B cell (primary cell): ENCODE results near the gene FAM72C. TPM values are rescaled to one million over a fixed set of nuclear protein-coding genes. Genes with fewer than 3 reads are reported as not detected.
"Not testable (repeated sequence)": the region's sequence is repeated elsewhere in the genome, so short reads cannot be mapped to it uniquely, and the experiment has no call there.

Experiments used
- ATAC-seq: fragments of 200-7000 bp; cut with Tn5 transposase; one replicate; pipeline ENCODE4 v1.10.0; 2021; ENCODE audit warnings: low read depth, mild to moderate bottlenecking, moderate number of reproducible peaks, moderate library complexity
- CTCF ChIA-PET: fragments of 350-600 bp; sonication (Branson Sonifier 250); formaldehyde crosslinking; loops from one replicate; lab custom pipeline; 2021; ENCODE audit warnings: antibody characterized with exemption, inconsistent platforms; lab: Charles Lee
- POLR2A ChIA-PET: fragments of 350-600 bp; sonication (Branson Sonifier 250); formaldehyde crosslinking; loops from one replicate; lab custom pipeline; 2021; ENCODE audit warnings: antibody characterized with exemption; lab: Charles Lee
- DNase-seq: peaks from one replicate; pipeline ENCODE4 v3.0.0; 2013
- H2AFZ ChIP-seq: 2 replicates; pipeline ENCODE4 v1.6.1; 2012; ENCODE audit warnings: mild to moderate bottlenecking, low read depth, low read length; ENCODE audit not compliant: insufficient read depth, poor library complexity, severe bottlenecking
- H3K27ac ChIP-seq, 2 donors: 1 replicate in 1 of 2; 2 replicates in 1 of 2; pipeline ENCODE4 v1.5.1; 2012 to 2013; ENCODE audit warnings: low read length in 2 of 2, mild to moderate bottlenecking in 2 of 2, moderate library complexity in 1 of 2
- H3K27me3 ChIP-seq, 4 experiments: fragments of 200-600 bp in 1 of 4; sonication (generic) in 1 of 4; replicated peaks in 1 of 4; 1 replicate in 2 of 4; 2 replicates in 2 of 4; pipeline versions ENCODE4 v1.6.1 to v1.7.0; 2013 to 2016; ENCODE audit warnings: low read length in 3 of 4, mild to moderate bottlenecking in 2 of 4, mixed read lengths in 1 of 4, moderate library complexity in 1 of 4; ENCODE audit not compliant: insufficient read depth in 4 of 4, control insufficient read depth in 3 of 4; ENCODE audit errors: control extremely low read depth in 1 of 4
- H3K36me3 ChIP-seq, 2 experiments: replicated peaks in 1 of 2; 1 replicate in 1 of 2; 2 replicates in 1 of 2; pipeline versions ENCODE4 v1.6.1 to v1.7.1; 2013; ENCODE audit warnings: low read length in 1 of 2; ENCODE audit not compliant: insufficient read depth in 2 of 2, control insufficient read depth in 1 of 2; ENCODE audit errors: control extremely low read depth in 1 of 2, extremely low read depth in 1 of 2
- H3K4me1 ChIP-seq, 2 donors: fragments of 200-600 bp in 1 of 2; sonication (generic) in 1 of 2; 1 replicate in 1 of 2; 2 replicates in 1 of 2; pipeline versions ENCODE4 v1.5.1 to v1.6.1; 2013 to 2017; ENCODE audit warnings: low read length in 2 of 2; ENCODE audit not compliant: control insufficient read depth in 2 of 2, insufficient read depth in 2 of 2
- H3K4me2 ChIP-seq: replicated peaks from 2 replicates; pipeline ENCODE3; 2012; ENCODE audit warnings: mild to moderate bottlenecking, low read depth, low read length; ENCODE audit not compliant: poor library complexity, severe bottlenecking
- H3K4me3 ChIP-seq, 5 experiments: fragments of 200-600 bp in 1 of 5; sonication (generic) in 1 of 5; 1 replicate in 3 of 5; 2 replicates in 2 of 5; pipeline versions ENCODE4 v1.5.1 to v1.7.0; 2011 to 2016; ENCODE audit warnings: low read length in 4 of 5, mild to moderate bottlenecking in 4 of 5, low read depth in 2 of 5, control low read depth in 1 of 5, moderate library complexity in 1 of 5; ENCODE audit not compliant: insufficient read depth in 1 of 5; ENCODE audit errors: control extremely low read depth in 1 of 5, extremely low read depth in 1 of 5
- H3K79me2 ChIP-seq: fragments of 200-600 bp; sonication (generic); one replicate; pipeline ENCODE4 v1.6.0; 2016; ENCODE audit warnings: low read length; ENCODE audit not compliant: control insufficient read depth, insufficient read depth
- H3K9ac ChIP-seq: fragments of 200-600 bp; sonication (generic); 2 replicates; pipeline ENCODE4 v1.6.1; 2017; ENCODE audit warnings: mild to moderate bottlenecking, low read length, moderate library complexity
- H3K9me3 ChIP-seq, 3 donors: one replicate each; pipeline versions ENCODE4 v1.6.1 to v1.7.1; 2013; ENCODE audit warnings: low read length in 2 of 3; ENCODE audit not compliant: control insufficient read depth in 2 of 3, insufficient read depth in 1 of 3; ENCODE audit errors: control extremely low read depth in 1 of 3
- H4K20me1 ChIP-seq: 2 replicates; pipeline ENCODE4 v1.6.0; 2012; ENCODE audit warnings: mild to moderate bottlenecking, low read length; ENCODE audit not compliant: insufficient read depth, control insufficient read depth, poor library complexity, severe bottlenecking
- H3K27ac Mint-ChIP-seq: one replicate; pipeline ENCODE4 v1.8.0; 2021; ENCODE audit warnings: mixed read lengths
- H3K27me3 Mint-ChIP-seq: one replicate; pipeline ENCODE4 v1.8.0; 2021; ENCODE audit warnings: mixed read lengths
- H3K4me1 Mint-ChIP-seq: one replicate; pipeline ENCODE4 v1.8.0; 2021; ENCODE audit warnings: mixed read lengths
- H3K4me3 Mint-ChIP-seq: one replicate; pipeline ENCODE4 v1.8.0; 2021; ENCODE audit warnings: mixed read lengths
- H3K9me3 Mint-ChIP-seq: one replicate; pipeline ENCODE4 v1.8.0; 2022; ENCODE audit warnings: mixed read lengths; ENCODE audit not compliant: insufficient read depth
- CTCF ChIP-seq: fragments of 200-600 bp; IDR thresholded peaks from one replicate; pipeline ENCODE4 v1.8.0; 2022; ENCODE audit warnings: antibody characterized with exemption, mild to moderate bottlenecking
- whole genome bisulfite sequencing: methylation state at CpG from one replicate; pipeline ENCODE4 v1.1.5; 2013; ENCODE audit warnings: missing lambda C conversion rate; ENCODE audit not compliant: insufficient coverage; 5-methylcytosine and 5-hydroxymethylcytosine counted together
- intact Hi-C: fragments of 100-400 bp; cut with micrococcal nuclease; formaldehyde crosslinking; loops from one replicate; pipeline ENCODE4 v1.10.0; 2022
- polyA plus RNA-seq: library from polyadenylated mRNA; depleted of rRNA; stranded (reverse); fragments of >200 nt; gene quantifications from 2 replicates; pipeline ENCODE4 v1.2.3, GENCODE V29; 2012
- total RNA-seq, 2 donors: library from RNA; stranded (reverse); fragments of 120-200 nt in 1 of 2; gene quantifications; 1 replicate in 1 of 2; 2 replicates in 1 of 2; pipeline versions ENCODE4 v1.2.3 to v1.2.4, GENCODE V29; 2013 to 2022

FAM72C gene
- total and polyA plus RNA-seq, 2 donors (not counting 1 experiment from before 2014, with no cell fraction given) = 0.03 TPM; not detected in 1

GRCh38 chr1:143936457-143937115 is 35.2 kb downstream of the FAM72C start:
- H3K9ac ChIP-seq, H3K79me2 ChIP-seq, H3K36me3 ChIP-seq, CTCF ChIA-PET, H4K20me1 ChIP-seq, H3K4me1 ChIP-seq, H3K9me3 ChIP-seq, H3K4me1 Mint-ChIP-seq, H3K27ac ChIP-seq, H3K27me3 ChIP-seq, H3K9me3 Mint-ChIP-seq, H3K27ac Mint-ChIP-seq, intact Hi-C loops, H2AFZ ChIP-seq, H3K4me3 Mint-ChIP-seq, H3K4me2 ChIP-seq, H3K4me3 ChIP-seq, H3K27me3 Mint-ChIP-seq, POLR2A ChIA-PET: not testable (repeated sequence)
- DNase-seq (peak; percentile 45), ATAC-seq (peak; percentile 67)
- WGBS = no CpG with 5 or more reads among the region's 8 CpGs
- TF ChIP-seq CTCF = peak; percentile 62

GRCh38 chr1:143919127-143919526 is 52.7 kb downstream of the FAM72C start:
- H3K4me3 Mint-ChIP-seq, DNase-seq, POLR2A ChIA-PET, H3K27me3 Mint-ChIP-seq, H3K27ac Mint-ChIP-seq, H3K27me3 ChIP-seq, intact Hi-C loops, H3K4me3 ChIP-seq, H3K4me2 ChIP-seq, H3K79me2 ChIP-seq, CTCF ChIA-PET, H3K9me3 ChIP-seq, H3K9me3 Mint-ChIP-seq, H3K36me3 ChIP-seq, H3K9ac ChIP-seq, H3K4me1 Mint-ChIP-seq, H2AFZ ChIP-seq, H3K27ac ChIP-seq, ATAC-seq, H4K20me1 ChIP-seq, H3K4me1 ChIP-seq: not testable (repeated sequence)
- no CpG with 5 or more reads among the region's 2 CpGs for WGBS

GRCh38 chr1:143918552-143918951 is 53.2 kb downstream of the FAM72C start:
- H3K4me3 Mint-ChIP-seq, DNase-seq, H3K4me3 ChIP-seq, H3K9me3 ChIP-seq, H3K27ac ChIP-seq, CTCF ChIA-PET, intact Hi-C loops, H2AFZ ChIP-seq, ATAC-seq, H4K20me1 ChIP-seq, H3K27ac Mint-ChIP-seq, H3K27me3 Mint-ChIP-seq, H3K4me2 ChIP-seq, H3K9me3 Mint-ChIP-seq, H3K27me3 ChIP-seq, H3K36me3 ChIP-seq, H3K4me1 Mint-ChIP-seq, H3K9ac ChIP-seq, H3K79me2 ChIP-seq, H3K4me1 ChIP-seq, POLR2A ChIA-PET: not testable (repeated sequence)
- no CpG with 5 or more reads among the region's 3 CpGs for WGBS
